GM23338 (cell line): ENCODE measurements around the gene PSMB2. TPM values are rescaled to one million over a fixed set of nuclear protein-coding genes. Genes with fewer than 3 reads are reported as not detected.

Experiments
- ATAC-seq: fragments of 200-7000 bp; cut with Tn5 transposase; 3 replicates; pipeline ENCODE4 v1.9.1; 2020
- DNase-seq: peaks from one replicate; pipeline ENCODE4 v3.0.0-alpha.2; 2015; ENCODE audit warnings: low spot score
- H2AFZ ChIP-seq: fragments of 200-600 bp; sonication (generic); 2 replicates; pipeline ENCODE4 v1.8.0; 2016; ENCODE audit warnings: antibody characterized with exemption, mild to moderate bottlenecking, moderate library complexity
- H3F3A ChIP-seq: fragments of 200-600 bp; sonication (generic); replicated peaks from 2 replicates; pipeline ENCODE4 v1.8.0; 2017; ENCODE audit warnings: antibody characterized with exemption, mixed run types, low read depth
- H3K27ac ChIP-seq: fragments of 200-600 bp; sonication (generic); 2 replicates; pipeline ENCODE4 v1.6.1; 2016; ENCODE audit warnings: low read depth
- H3K27me3 ChIP-seq: fragments of 200-600 bp; sonication (generic); 2 replicates; pipeline ENCODE4 v1.8.0; 2016; ENCODE audit warnings: mild to moderate bottlenecking, mixed run types, moderate library complexity; ENCODE audit not compliant: insufficient read depth
- H3K36me3 ChIP-seq: fragments of 200-600 bp; sonication (generic); 2 replicates; pipeline ENCODE4 v1.8.0; 2016; ENCODE audit warnings: mild to moderate bottlenecking; ENCODE audit not compliant: insufficient read depth
- H3K4me1 ChIP-seq: fragments of 200-600 bp; sonication (generic); 2 replicates; pipeline ENCODE4 v1.8.0; 2016; ENCODE audit warnings: mild to moderate bottlenecking, moderate library complexity; ENCODE audit not compliant: insufficient read depth
- H3K4me2 ChIP-seq: fragments of 200-600 bp; sonication (generic); 2 replicates; pipeline ENCODE4 v1.7.1; 2017; ENCODE audit warnings: mixed run types
- H3K4me3 ChIP-seq: fragments of 200-600 bp; sonication (generic); 2 replicates; pipeline ENCODE4 v1.6.1; 2016; ENCODE audit warnings: mixed run types
- H3K79me2 ChIP-seq: fragments of 200-600 bp; sonication (generic); replicated peaks from 2 replicates; pipeline ENCODE4 v1.8.0; 2017; ENCODE audit warnings: mild to moderate bottlenecking; ENCODE audit not compliant: insufficient read depth
- H3K9me2 ChIP-seq: fragments of 200-600 bp; sonication (generic); 2 replicates; pipeline ENCODE4 v1.8.0; 2017; ENCODE audit not compliant: insufficient read depth
- H4K20me1 ChIP-seq: fragments of 200-600 bp; sonication (generic); replicated peaks from 2 replicates; pipeline ENCODE4 v1.8.0; 2017; ENCODE audit warnings: mild to moderate bottlenecking; ENCODE audit not compliant: insufficient read depth
- H3K27ac Mint-ChIP-seq: 2 replicates; pipeline ENCODE4 v1.8.0; 2020; ENCODE audit warnings: inconsistent platforms, mild to moderate bottlenecking, moderate library complexity, mixed read lengths
- H3K27me3 Mint-ChIP-seq: 3 replicates; pipeline ENCODE4 v1.8.0; 2022; ENCODE audit warnings: low read depth, mild to moderate bottlenecking, moderate library complexity, mixed read lengths, inconsistent platforms; ENCODE audit not compliant: insufficient read depth, poor library complexity
- H3K36me3 Mint-ChIP-seq: 3 replicates; pipeline ENCODE4 v1.8.0; 2021; ENCODE audit warnings: low read depth, mild to moderate bottlenecking, inconsistent platforms, moderate library complexity, mixed read lengths
- H3K4me1 Mint-ChIP-seq: 3 replicates; pipeline ENCODE4 v1.8.0; 2020; ENCODE audit warnings: mild to moderate bottlenecking, inconsistent platforms, mixed read lengths
- H3K4me3 Mint-ChIP-seq: 3 replicates; pipeline ENCODE4 v1.8.0; 2021; ENCODE audit warnings: moderate library complexity, mild to moderate bottlenecking, inconsistent platforms, mixed read lengths
- H3K9me3 Mint-ChIP-seq: 3 replicates; pipeline ENCODE4 v1.8.0; 2020; ENCODE audit warnings: moderate library complexity, mild to moderate bottlenecking, inconsistent platforms, mixed read lengths
- CREB1 ChIP-seq: fragments of 250-450 bp; sonication (Bioruptor Pico); IDR thresholded peaks from 2 replicates; pipeline ENCODE4 v1.5.0; 2020; ENCODE audit warnings: low read depth, mild to moderate bottlenecking, moderate library complexity
- ETS1 ChIP-seq: IDR thresholded peaks from 2 replicates; pipeline ENCODE4 v1.6.1; 2016; ENCODE audit warnings: antibody characterized with exemption
- EZH2phosphoT487 ChIP-seq: fragments of 200-600 bp; sonication (generic); IDR thresholded peaks from one replicate; pipeline ENCODE4 v1.8.1; 2018; ENCODE audit warnings: antibody characterized with exemption; ENCODE audit not compliant: unreplicated experiment
- ZNF114 ChIP-seq: fragments of 250-450 bp; sonication (Bioruptor Pico); IDR thresholded peaks from 2 replicates; pipeline ENCODE4 v1.5.0; 2020; ENCODE audit warnings: mild to moderate bottlenecking, moderate library complexity
- ZNF331 ChIP-seq: fragments of 250-450 bp; sonication (Bioruptor Pico); IDR thresholded peaks from 2 replicates; pipeline ENCODE4 v1.5.0; 2020; ENCODE audit warnings: low read depth, mild to moderate bottlenecking, moderate library complexity
- ZNF462 ChIP-seq: fragments of 250-450 bp; sonication (Bioruptor Pico); IDR thresholded peaks from 2 replicates; pipeline ENCODE4 v1.5.0; 2020; ENCODE audit warnings: mild to moderate bottlenecking, moderate library complexity
- polyA plus RNA-seq: library from polyadenylated mRNA; unstranded; fragments of >200 nt; fragmentation: Nextera tagmentation; extraction: Ambion mirVana; gene quantifications from 2 replicates; pipeline ENCODE4 v1.2.1, GENCODE V29; 2016
- total RNA-seq: library from RNA; depleted of rRNA; stranded (reverse); fragments of >200 nt; shearing (Covaris generic); gene quantifications from 2 replicates; pipeline ENCODE4 v1.2.3, GENCODE V29; 2014
- TF ChIP-seq, protein P1 (sequence below), 2 experiments: fragments of 200-600 bp in 1 of 2; sonication (generic) in 1 of 2; conservative IDR thresholded peaks; 2 replicates each; pipeline versions ENCODE4 v1.5.1 to v1.6.1; 2016 to 2017; ENCODE audit warnings: antibody characterized with exemption in 2 of 2, low read depth in 2 of 2, mild to moderate bottlenecking in 2 of 2, moderate library complexity in 1 of 2

Gene PSMB2
- total and polyA plus RNA-seq, 2 experiments from 2014 or later, result 68.2 to 147 TPM

DNA sequence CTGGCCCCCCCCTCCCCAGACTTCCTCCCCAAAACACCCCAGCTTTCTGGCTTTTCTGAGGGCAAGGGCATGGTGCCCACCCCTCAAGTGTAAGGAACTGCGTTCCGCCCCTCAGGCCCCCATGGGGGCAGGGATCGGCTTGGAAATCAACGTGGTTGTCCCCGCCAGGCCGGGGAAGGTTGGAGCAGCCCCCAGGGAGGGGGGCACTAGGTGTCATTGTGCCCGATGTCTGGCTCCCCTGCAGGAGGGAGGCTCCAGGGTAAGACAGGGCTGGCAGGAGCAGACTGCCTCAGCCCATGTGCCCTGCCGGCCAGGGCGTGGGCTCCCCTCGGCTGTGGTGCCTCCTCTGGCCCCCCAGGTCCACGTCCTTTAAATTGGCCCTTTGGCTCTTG, 75.6 kb downstream of the PSMB2 start:
- Histone ChIP-seq H3K4me3 (no peak overlapping the region), H3K36me3 (no peaks in the 10 kb centered on the region; the same call in 1 of the 2 replicates), H3K27me3 (peaks cover 28% of the 10 kb centered on the region), H3K79me2 (no peaks in the 10 kb centered on the region), H3K4me2 (no peak overlapping the region), H3F3A (0 out of 2 replicates have a peak, but pooled peaks cover 12% of the 10 kb centered on the region), H4K20me1 (peaks cover 14% of the 10 kb centered on the region; the same call in 1 of the 2 replicates), H3K27ac (no peak overlapping the region), H3K4me1 (no peaks in the 10 kb centered on the region), H3K9me2 (no peaks in the 10 kb centered on the region), H2AFZ (no peak overlapping the region)
- Mint-ChIP-seq H3K27ac (no peak overlapping the region), H3K4me1 (peaks cover 10% of the 10 kb centered on the region), H3K4me3 (no peak overlapping the region), H3K9me3 (no peaks in the 10 kb centered on the region; the same call in 1 of the 3 replicates), H3K36me3 (peaks cover 46% of the 10 kb centered on the region), H3K27me3 (peaks cover 23% of the 10 kb centered on the region)
- DNase-seq (no peak), ATAC-seq (no peak)
- TF ChIP-seq CREB1 (CRISPR knock-in tag) (no peak), ZNF114 (CRISPR knock-in tag) (no peak), ZNF331 (no peak), EZH2phosphoT487 (no peak)
- TF ChIP-seq, protein P1, sequence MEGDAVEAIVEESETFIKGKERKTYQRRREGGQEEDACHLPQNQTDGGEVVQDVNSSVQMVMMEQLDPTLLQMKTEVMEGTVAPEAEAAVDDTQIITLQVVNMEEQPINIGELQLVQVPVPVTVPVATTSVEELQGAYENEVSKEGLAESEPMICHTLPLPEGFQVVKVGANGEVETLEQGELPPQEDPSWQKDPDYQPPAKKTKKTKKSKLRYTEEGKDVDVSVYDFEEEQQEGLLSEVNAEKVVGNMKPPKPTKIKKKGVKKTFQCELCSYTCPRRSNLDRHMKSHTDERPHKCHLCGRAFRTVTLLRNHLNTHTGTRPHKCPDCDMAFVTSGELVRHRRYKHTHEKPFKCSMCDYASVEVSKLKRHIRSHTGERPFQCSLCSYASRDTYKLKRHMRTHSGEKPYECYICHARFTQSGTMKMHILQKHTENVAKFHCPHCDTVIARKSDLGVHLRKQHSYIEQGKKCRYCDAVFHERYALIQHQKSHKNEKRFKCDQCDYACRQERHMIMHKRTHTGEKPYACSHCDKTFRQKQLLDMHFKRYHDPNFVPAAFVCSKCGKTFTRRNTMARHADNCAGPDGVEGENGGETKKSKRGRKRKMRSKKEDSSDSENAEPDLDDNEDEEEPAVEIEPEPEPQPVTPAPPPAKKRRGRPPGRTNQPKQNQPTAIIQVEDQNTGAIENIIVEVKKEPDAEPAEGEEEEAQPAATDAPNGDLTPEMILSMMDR (conservative IDR thresholded peaks at IDR 0.05; ENCODE audit: low read depth in 2 of 2), result no peak

DNA sequence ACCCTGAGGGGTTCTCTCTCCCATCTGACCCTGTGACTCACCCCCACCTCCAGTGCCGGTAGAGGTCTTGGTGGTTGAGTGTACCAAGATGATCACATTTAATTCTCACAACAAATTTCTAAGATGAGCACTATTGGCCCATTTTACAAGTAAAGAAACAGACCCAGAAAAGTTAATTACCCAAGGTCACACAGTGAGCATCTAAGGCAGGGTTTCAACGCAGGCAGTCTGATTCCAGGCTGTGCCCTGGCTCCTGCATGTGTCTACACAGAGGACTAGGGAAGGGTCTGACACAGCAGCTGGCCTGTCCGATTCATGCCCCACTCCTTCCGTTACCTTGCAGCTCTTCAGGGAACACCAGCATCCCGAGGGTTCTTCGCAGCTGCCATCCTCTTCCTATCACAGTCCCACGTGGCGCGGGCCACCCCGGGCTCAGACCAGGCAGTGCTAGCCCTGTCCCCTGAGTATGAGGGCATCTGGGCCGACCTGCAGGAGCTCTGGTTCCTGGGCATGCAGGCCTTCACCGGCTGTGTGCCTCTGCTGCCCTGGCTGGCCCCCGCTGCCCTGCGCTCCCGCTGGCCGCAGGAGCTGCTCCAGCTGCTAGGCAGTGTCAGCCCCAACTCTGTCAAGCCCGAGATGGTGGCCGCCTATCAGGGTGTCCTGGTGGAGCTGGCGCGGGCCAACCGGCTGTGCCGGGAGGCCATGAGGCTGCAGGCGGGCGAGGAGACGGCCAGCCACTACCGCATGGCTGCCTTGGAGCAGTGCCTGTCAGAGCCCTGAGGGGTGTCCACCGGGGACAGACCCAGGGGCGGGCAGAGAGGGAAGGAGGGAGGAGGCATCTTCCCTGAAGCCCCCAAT, 76.2 kb downstream of the PSMB2 start:
- no peaks in the 10 kb centered on the region for H3K9me2 ChIP-seq
- H3F3A ChIP-seq, result 0 out of 2 replicates have a peak, but pooled peaks cover 12% of the 10 kb centered on the region
- H3K27me3 Mint-ChIP-seq, result peaks cover 18% of the 10 kb centered on the region
- H3K27ac ChIP-seq, result no peak overlapping the region
- H3K4me1 ChIP-seq, result no peaks in the 10 kb centered on the region
- H3K4me1 Mint-ChIP-seq, result peaks cover 10% of the 10 kb centered on the region
- DNase-seq (no peak), ATAC-seq (no peak)
- H3K4me3 Mint-ChIP-seq, result no peak overlapping the region
- H3K36me3 ChIP-seq, result no peaks in the 10 kb centered on the region; the same call in 1 of the 2 replicates
- peaks cover 14% of the 10 kb centered on the region; the same call in 1 of the 2 replicates for H4K20me1 ChIP-seq
- no peaks in the 10 kb centered on the region; the same call in 1 of the 3 replicates for H3K9me3 Mint-ChIP-seq
- peaks cover 22% of the 10 kb centered on the region for H3K27me3 ChIP-seq
- H3K36me3 Mint-ChIP-seq, result peaks cover 50% of the 10 kb centered on the region
- no peak overlapping the region for H2AFZ ChIP-seq
- no peaks in the 10 kb centered on the region for H3K79me2 ChIP-seq
- peak overlapping the region; percentile 74; the same call in 1 of the 2 replicates for H3K27ac Mint-ChIP-seq
- no peak overlapping the region for H3K4me3 ChIP-seq
- H3K4me2 ChIP-seq, result no peak overlapping the region
- TF ChIP-seq ETS1 (no peak), ZNF462 (CRISPR knock-in tag) (no peak)
